ENCODE measurements around the gene LYZL6. TPM values are rescaled to one million over a fixed set of nuclear protein-coding genes. Genes with fewer than 3 reads are reported as not detected.
"Not testable (repeated sequence)": the region's sequence is repeated elsewhere in the genome, so short reads cannot be mapped to it uniquely, and the experiment has no call there.

The LYZL6 gene
- polyA plus RNA-seq, 1 donor = not detected

GRCh38 chr17:35906191-35906925 lies 37.2 kb downstream of the LYZL6 start:
- DNase-seq = no peak

- DNase-seq = no peak
These were observed 40.1 kb downstream of the LYZL6 start for GRCh38 chr17:35903451-35903850.

DNA sequence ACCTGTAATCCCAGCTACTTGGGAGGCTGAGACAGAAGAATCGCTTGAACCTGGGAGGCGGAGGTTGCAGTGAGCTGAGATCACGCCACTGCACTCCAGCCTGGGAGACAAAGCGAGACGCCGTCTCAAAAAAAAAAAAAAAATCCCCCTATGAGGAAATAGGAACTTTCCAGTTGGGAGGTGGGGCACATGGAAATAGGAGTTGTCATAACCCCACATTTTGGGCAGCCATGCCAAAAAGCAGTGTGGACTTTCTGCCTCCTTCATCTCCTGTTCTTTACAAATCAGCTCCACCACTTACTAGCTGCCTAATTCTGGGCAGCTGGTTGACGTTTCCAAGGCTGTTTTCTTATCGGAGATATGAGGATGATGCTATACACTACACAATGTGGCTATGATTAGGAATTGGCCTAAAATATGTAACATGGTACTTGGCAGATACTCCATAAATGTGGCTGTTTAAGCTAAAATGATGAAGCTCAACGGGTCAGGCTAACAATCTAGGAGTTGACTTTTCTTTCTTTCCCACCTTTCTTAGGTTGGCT lies 41.8 kb downstream of the LYZL6 start:
- no peak for DNase-seq

DNA sequence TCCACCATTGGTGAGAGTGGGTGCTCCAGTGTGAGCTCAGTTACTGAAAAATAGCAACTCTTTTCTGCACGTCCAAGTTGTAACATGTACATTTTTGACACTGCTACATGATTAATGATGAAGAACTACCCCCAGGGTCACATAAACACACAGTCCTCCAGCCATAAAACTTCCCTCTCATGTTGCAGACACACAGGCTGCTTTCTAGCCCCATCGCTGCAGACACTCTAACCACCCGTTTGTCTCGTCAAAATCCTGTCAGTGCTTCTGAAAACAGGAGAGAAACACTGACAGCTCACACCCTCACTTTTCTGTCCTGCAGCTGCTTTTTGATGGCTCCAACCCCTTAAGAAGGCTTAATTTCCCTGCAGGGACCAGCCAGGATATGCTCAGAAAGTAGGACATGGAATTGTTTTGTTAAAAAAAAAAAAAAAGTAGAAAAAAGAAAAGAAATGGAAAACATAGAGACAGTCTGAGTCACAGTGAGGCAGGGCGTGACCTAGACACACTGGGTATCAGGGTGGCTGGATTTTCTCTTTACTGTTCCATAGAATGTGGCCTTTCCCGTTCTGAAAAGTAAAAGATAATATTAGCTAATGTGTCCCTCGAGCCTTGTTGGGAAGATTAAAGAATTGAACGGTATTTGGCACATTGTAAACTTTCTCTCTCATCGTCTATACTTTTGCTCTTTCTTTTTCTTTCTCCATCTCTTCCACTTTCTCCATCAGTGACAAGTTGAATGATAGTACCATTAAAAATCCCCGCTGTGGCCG lies 42.6 kb downstream of the LYZL6 start:
- DNase-seq = no peak

DNA sequence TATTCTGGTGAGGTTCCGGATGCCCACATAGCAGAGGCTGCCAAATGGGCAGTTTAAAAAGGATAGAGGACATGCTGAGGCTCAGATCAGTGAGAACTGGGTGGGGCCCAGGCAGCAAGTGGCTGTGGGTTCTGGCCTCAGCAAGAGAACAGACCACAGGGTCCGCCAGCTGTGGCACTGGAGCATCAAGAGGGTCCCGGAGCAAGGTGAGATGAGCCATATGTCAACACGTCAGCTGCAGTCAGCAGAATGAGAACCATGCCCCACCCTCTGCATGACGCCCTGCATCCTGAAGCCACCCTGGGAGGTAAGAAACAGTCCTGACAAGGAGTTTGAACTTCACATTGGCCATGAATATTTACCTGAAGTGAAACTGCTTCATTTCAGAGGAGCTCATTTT lies 43.2 kb downstream of the LYZL6 start:
- no peak for DNase-seq

DNA sequence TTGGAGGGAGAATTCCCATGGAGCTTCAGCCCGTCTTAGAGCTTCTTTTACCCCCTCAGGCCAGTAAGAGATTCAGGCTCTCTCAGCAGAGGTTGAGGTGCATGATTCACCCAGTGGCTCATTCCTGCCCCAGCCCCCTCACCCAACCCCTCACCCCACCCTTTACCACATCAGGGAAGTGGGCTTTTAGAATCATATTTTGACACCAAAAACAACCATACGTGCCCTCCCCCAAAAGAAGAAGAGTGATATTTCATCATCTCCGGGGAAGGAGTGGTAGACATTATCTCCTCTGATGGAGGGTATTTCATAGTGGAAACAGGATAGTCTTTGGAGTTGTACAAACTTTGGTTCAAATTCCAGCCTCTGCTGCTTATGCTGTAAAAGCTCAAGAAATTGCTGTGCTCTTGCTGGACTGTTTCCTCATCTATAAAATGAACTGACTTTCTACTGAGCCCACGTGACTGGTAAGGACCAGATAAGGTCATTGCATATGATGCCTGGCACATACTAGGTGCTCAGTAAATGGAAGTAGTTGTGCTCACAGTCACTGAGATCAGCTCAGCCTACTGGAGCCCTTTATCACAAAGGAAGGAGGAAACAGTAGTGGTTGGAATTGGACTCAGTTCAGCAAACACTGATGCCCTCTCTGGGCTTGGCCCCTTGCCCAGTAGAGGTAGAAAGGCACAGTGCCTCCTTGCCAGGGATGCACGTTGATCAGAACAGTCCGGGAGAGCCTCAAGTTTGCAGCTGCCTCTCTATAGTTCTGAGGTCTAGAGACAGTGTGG lies 45.0 kb downstream of the LYZL6 start:
- DNase-seq = no peak

DNA sequence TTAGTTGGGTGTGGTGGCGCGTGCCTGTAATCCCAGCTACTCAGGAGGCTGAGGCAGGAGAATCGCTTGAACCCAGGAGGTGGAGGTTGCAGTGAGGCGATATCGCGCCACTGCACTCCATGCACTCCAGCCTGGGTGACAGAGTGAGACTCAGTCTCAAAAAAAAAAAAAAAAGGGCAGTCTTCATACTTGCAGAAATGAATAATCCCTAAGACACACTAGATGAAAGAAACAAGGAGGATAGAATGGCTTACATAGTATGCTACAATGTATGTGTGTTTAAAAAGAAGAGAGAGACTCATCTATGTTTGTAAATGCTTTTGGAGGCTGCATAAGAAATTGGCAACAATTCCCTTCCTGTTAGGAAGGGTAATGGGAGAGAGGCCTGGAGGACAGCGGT lies 45.7 kb downstream of the LYZL6 start:
- DNase-seq = not testable (repeated sequence)

DNA sequence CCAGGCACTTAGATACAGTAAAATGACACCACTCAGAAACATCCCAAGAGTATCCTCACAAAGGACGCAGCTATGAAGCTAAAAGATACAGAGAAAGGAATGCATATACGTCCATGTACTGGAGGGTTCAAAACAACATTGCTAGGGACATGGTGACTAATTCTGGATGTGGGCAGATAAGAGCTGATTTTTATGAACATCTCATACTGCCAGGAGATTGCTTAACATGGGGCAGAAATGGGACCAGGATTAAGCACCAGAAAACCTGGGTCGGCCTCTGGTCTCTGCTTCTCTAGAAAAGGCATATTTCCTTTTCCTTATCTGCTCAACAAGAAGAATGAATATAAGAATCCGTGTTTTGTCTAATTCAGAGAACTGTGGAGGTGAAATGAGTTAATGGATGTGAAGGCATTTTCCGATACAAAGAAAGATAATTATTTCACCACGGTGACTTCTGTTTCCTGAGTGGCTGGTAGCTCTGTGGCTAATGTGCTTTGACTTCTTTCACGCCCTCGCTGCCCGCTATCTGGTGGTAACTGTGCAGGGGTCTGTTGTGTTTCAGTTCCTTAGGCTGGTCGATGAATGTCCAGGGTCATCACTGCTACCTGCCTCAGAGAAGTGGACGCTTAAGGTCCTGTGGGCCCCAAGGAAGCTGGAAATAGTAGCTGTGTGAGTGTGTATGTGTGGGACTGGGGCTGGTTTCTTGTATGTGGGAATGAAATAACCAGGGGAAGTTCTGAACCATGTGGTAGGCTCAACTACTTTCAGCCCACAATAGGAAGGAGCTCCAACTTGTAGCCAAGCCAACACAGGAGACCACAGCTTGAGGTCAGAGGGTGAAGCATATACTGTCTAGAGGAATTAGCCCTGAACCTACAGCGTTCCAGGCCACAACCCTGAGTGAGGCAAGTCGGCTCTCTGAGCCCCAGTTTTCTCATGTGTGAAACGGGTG lies 47.6 kb downstream of the LYZL6 start:
- no peak for DNase-seq

- no peak for DNase-seq
These were observed 49.3 kb downstream of the LYZL6 start for GRCh38 chr17:35894206-35894605.

- DNase-seq = no peak
These were observed 49.8 kb downstream of the LYZL6 start for GRCh38 chr17:35893751-35894150.

DNA sequence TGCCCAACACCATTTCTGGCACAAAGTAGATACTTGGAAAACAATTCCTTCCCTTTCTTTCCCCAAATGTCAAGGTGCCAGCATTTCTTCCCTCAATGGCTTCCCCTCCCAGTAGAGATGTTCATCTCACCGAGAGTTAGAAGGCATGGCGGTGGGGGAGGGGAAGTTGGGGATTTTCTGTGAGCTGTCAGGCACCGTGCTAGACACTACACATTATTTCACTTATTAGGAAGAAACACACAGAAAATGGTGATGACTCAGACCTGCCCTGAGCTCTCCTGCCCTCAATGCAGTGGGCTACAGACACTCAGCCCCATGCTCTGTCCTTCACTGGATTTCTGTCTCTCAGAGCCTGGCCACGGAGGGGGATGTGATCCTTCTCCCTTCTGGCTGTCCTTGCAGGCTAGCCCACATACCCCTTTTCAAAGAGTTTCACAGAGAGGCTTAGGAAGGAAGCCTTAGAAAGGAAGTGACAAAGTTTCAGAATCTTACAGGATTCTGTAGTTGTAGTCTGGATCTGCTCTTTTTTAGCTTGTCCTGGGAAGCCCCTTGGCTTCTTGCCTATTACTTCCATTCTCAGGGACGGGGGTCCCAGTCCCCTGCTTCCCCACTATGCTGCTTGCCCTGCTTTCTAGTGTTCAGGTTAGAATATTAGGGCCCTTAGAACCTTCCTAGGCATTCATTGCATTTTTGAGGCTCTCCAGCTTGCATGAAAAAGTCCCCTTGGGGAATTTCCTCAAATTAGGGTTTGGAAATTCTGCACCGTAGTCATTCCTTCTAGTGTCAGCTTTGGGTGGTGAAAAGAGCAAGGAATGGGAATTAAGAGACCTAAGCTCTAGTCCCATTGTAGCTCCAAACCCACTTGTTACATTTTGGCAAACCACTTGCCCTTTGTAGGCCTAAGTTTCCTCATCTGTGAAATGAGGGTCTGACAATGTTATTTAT lies 51.1 kb downstream of the LYZL6 start:
- DNase-seq = no peak

GRCh38 chr17:35891269-35891668 lies 52.2 kb downstream of the LYZL6 start:
- no peak for DNase-seq

DNA sequence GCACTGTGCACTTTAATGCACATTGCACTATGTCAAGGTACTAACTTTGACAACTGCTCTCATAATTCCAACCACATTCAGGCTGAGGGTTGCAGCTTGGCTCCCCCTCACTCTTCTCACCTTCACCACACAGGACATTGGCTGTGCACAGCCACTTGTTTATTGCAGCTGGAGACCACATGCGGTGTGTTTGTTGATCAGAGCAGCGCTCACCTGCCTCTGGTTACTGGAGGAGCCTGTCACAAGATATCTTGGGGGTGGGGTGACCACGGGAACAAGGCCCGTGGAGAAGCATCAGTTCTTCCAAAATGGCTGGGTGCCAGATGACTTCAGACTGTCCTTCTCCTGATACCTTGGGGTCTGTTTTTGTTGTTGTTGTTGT lies 52.7 kb downstream of the LYZL6 start:
- no peak for DNase-seq

DNA sequence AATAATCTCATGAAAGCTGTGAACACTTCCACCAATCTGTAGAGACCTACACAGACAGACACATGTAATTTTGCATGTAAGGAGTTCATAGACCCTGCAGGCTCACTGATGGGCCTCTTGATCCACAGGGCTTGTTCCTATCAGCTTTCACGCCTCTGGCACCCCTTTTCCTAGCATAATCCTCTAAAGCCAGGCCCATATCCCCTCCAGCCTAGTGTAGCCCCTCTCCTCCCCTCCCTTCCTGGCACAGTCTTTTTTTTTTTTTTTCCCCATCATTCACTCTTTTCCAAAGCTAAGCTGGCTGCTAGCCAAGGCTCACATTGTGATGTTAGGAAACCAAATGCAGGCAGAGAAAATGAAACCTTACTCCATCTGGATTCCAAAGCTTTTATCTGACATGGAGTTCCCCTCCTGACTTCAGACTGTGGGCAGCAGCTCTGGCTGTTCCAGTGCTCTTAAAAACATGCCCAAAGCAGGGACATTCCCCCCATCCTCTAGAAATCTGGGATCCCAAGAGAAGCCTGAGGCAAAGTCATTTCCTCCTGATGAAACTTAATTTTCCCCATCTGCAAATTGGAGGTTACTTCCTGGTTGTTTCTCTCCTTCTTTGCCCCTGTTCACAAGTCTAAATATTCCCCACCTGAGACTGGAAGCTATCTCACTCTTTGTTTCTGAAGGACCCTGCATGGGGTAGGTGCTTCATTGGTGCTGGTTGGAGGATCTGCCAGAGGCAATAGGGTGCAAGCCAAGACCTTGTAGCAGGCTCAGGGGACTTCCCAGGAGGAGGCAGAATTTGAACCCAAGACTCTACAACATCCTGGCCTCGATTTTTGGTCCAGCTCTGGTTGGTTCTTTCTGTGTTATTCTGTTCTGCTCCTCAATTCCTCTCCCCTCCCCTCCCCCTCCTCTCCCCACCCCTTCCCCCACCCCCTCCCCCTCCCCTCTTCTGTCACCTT lies 53.4 kb downstream of the LYZL6 start:
- no peak for DNase-seq

DNA sequence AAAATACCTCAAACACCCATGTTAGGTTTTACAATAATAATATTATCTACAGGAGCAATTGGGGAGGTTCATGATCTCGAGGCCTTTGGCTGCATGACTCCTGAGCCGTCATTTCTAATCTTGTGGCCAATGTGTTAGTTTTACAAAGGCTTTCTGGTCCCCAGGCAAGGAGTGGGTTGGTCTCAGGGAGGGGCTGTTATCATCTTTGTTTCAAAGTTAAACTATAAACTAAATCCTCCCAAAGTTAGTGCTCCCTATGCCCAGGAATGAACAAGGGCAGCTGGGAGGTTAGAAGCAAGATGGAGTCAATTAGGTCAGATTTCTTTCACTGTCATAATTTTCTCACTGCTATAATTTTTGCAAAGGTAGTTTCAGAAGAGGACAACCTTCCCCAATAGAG lies 54.3 kb downstream of the LYZL6 start:
- no peak for DNase-seq
